ENCODE measurements around the gene CBY1.

The CBY1 gene

DNA sequence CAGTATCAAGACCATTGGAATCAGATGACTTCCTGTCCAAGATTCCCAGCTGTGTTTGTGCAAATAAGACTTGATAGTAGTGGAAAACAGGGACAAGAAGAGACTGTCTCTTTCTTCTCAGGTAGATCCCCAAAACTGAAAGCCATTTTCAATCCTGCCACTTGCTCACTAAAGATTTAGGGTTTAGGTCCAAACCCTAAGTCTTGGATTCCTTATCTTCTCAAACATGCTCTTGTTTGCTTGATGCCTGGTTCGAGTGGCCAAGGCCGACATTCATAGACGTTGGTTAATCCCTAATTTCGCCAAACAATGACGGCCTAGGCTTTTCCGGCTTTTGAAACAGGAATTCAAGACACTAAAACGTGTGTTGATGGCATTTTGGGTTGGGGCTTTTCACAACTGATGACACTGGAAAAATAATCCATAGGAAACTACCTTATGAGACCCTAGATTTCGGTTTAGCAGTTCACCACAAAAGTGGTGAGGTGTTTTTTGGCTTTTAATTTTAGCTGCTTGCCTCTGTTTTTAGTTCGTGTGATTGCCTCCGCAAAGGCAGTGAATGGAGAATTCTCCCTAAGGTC is 48.3 kb downstream of the CBY1 start:
- WGBS, 2 experiments (ENCODE audit: insufficient coverage in 2 of 2), result 49 to 60% methylated on average over 7 of the region's 10 CpGs

DNA sequence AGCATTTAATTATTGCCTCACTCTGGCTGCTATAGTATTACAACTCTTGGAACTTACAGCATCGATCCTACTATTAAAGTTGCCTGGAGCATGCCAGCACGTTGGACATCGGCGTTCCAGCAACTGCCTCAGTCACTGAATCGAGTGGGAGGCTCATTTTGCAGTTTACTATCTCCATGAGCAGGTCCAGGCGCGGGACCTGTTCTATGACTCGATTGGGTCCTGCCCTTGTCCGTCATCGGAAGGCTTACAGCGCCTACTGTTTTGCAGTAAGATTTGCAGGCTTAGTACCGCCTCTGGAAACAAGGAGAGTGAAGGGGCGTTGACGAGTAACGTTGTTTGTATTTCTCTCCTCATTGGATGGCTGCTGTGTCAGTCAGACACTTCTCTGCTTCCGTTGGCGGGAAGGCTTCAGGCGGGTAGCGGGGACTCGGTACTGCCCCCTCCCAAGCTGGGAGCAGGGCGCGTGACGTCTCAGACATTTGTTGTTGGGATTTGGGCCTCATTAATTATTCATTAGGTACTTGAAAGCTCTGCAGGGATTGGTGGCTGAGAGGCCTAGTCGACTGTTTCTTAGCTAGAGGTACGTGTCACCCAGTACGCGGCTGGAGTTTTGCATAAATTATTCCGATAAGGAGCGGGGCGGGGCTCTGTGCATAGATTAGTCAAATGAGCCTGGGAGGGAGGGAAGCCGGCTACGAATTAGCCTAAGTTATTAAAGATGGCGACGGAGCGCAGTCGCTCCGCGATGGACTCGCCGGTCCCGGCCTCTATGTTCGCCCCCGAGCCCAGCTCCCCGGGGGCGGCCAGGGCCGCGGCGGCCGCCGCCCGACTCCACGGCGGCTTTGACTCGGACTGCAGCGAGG is 49.0 kb downstream of the CBY1 start, which contains the start of gene GTPBP1:
Gene GTPBP1, plus strand, starts transcription at position 710 of the 866 bp plus-strand sequence. Its CDS starts 12 bp downstream, at position 722.
- Histone ChIP-seq H3K27ac (ENCODE audit: low read depth, low read length, severe bottlenecking) (peak within 1 kb of the TSS; percentile 88), H3K36me3 (ENCODE audit: control insufficient read depth, insufficient read depth, low read length) (peaks cover 19% of the 10 kb centered on the region), H3K4me1 (ENCODE audit: control insufficient read depth, insufficient read depth, low read length, poor library complexity, severe bottlenecking) (peaks cover 20% of the 10 kb centered on the region), H3K9me3 (ENCODE audit: control insufficient read depth, low read length) (no peaks in the 10 kb centered on the region), H3K4me3 (ENCODE audit: extremely low read depth, insufficient read depth, low read length, poor library complexity, severe bottlenecking) (peak within 1 kb of the TSS; percentile 84)
- 0 to 1% methylated on average over 42 to 55 of the region's 55 CpGs for WGBS, 2 experiments (ENCODE audit: insufficient coverage in 2 of 2)

More for the DNA sequence above, 48.3 kb downstream of the CBY1 start:
- Histone ChIP-seq H3K4me3 (ENCODE audit: extremely low read depth, insufficient read depth, low read length, poor library complexity, severe bottlenecking) (peak overlapping the region; percentile 31), H3K36me3 (ENCODE audit: control insufficient read depth, insufficient read depth, low read length) (peaks cover 13% of the 10 kb centered on the region), H3K27ac (ENCODE audit: low read depth, low read length, severe bottlenecking) (peak overlapping the region; percentile 88), H3K4me1 (ENCODE audit: control insufficient read depth, insufficient read depth, low read length, poor library complexity, severe bottlenecking) (peaks cover 20% of the 10 kb centered on the region), H3K9me3 (ENCODE audit: control insufficient read depth, low read length) (no peaks in the 10 kb centered on the region)

DNA sequence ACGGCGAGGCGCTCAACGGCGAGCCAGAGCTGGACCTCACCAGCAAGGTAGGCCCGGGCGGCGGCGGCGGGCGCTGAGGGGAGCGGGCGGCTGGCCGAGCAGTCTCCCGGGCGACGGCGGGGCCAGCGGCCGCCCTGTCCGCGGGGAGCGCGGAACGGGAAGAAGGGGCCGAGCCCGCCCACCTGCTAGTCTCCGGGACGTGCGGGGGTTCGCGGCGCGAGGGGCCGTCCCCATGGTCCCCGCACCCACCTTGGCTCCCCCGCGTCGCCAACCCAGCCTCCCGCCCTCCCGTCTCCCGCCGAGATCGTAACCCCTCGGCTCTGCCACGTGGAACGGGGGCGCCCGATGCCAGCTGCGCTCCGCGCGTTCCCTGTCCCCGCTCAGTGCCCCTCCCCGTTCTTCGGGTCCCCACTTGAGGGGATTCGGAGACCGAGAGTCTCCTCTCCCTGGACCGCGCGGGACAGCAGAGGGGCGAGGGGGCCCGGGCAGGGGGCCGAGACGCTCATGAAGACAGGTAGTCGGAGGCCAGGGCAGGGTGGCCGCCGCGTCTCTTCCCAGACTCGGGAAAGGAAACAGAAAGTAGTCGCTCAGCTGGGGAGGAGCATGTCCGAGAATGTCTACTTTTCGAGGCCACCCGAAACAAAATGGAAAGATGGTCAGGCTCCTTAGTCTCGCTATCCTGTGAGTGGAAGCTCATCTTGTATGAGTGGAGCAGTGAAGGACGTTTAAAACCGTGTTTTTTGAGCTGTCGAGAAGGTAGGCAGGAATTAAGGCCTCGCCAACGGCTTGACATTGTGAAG is 49.9 kb downstream of the CBY1 start:
- H3K4me1 ChIP-seq (ENCODE audit: control insufficient read depth, insufficient read depth, low read length, poor library complexity, severe bottlenecking), result peaks cover 20% of the 10 kb centered on the region
- peak overlapping the region; percentile 84 for H3K4me3 ChIP-seq (ENCODE audit: extremely low read depth, insufficient read depth, low read length, poor library complexity, severe bottlenecking)
- H3K9me3 ChIP-seq (ENCODE audit: control insufficient read depth, low read length), result no peaks in the 10 kb centered on the region
- peaks cover 28% of the 10 kb centered on the region for H3K36me3 ChIP-seq (ENCODE audit: control insufficient read depth, insufficient read depth, low read length)
- 0 to 1% methylated on average over 67 to 72 of the region's 80 CpGs for WGBS, 2 experiments (ENCODE audit: insufficient coverage in 2 of 2)
- H3K27ac ChIP-seq (ENCODE audit: low read depth, low read length, severe bottlenecking), result peak overlapping the region; percentile 85

DNA sequence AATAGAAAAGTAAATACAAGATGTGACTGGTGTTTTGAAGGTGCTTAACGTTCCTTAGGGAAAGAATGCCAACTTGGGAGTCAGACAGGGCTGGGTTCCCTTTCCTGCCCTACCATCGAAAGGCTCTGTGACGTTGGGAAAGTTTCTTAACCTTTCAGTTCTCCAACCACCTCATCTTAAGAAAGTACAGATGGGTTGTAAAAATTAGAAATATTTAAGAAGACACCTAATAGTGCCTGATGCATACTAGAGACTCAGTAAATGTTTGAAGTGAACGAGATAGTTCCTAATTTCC is 50.4 kb downstream of the CBY1 start:
- Histone ChIP-seq H3K27ac (ENCODE audit: low read depth, low read length, severe bottlenecking) (peak overlapping the region; percentile 85), H3K9me3 (ENCODE audit: control insufficient read depth, low read length) (no peaks in the 10 kb centered on the region), H3K36me3 (ENCODE audit: control insufficient read depth, insufficient read depth, low read length) (peaks cover 28% of the 10 kb centered on the region), H3K4me3 (ENCODE audit: extremely low read depth, insufficient read depth, low read length, poor library complexity, severe bottlenecking) (peak overlapping the region; percentile 84), H3K4me1 (ENCODE audit: control insufficient read depth, insufficient read depth, low read length, poor library complexity, severe bottlenecking) (peaks cover 20% of the 10 kb centered on the region)
- 0% methylated on average over 1 of the region's 4 CpGs; no CpG with 5 or more reads in 1 of the 2 experiments for WGBS, 2 experiments (ENCODE audit: insufficient coverage in 2 of 2)

DNA sequence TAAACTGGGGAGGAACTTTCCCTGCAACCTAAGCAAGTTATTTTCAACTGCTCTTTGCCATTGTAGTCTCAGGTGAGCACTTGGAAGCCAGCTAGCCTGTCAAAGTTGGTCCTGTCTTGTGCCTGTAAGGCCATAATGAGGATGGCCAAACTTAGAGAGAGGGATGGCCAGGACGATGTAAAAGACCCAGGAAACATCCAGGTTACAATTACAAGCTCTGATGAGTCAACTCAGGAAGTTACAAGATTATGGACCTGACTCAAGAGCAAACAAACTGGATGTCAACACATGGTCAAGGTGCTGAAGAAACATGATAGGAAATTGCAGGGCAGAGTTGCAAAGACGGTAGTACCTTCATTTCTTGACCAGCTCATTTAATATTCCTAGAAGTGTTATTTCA is 50.9 kb downstream of the CBY1 start:
- Histone ChIP-seq H3K27ac (ENCODE audit: low read depth, low read length, severe bottlenecking) (no peak overlapping the region), H3K4me3 (ENCODE audit: extremely low read depth, insufficient read depth, low read length, poor library complexity, severe bottlenecking) (peak overlapping the region; percentile 84), H3K36me3 (ENCODE audit: control insufficient read depth, insufficient read depth, low read length) (peaks cover 28% of the 10 kb centered on the region), H3K9me3 (ENCODE audit: control insufficient read depth, low read length) (no peaks in the 10 kb centered on the region), H3K4me1 (ENCODE audit: control insufficient read depth, insufficient read depth, low read length, poor library complexity, severe bottlenecking) (peaks cover 21% of the 10 kb centered on the region)
- 86% methylated on average over 1 of the region's 2 CpGs; no CpG with 5 or more reads in 1 of the 2 experiments for WGBS, 2 experiments (ENCODE audit: insufficient coverage in 2 of 2)

DNA sequence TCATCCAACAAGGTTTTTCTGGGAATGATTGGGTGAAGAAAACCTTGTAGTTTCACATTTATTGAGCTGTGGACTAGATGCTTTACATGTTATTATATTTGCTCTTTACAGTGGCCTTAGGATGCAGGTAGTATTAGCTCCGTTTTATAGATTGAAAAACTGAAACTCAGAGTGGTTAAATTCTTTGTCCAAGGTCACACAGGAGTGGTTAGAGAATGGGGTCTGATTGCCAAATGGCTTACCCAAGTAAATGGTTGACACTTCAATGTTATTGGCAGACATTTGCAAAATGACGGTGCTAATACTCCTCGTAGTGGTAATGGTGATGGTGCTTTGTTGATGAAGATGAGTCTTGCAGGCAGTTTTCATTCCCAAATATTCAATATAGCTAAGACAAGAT is 51.5 kb downstream of the CBY1 start:
- H3K4me1 ChIP-seq (ENCODE audit: control insufficient read depth, insufficient read depth, low read length, poor library complexity, severe bottlenecking), result peaks cover 26% of the 10 kb centered on the region
- 90 to 96% methylated on average over 2 of the region's 3 CpGs for WGBS, 2 experiments (ENCODE audit: insufficient coverage in 2 of 2)
- no peak overlapping the region for H3K27ac ChIP-seq (ENCODE audit: low read depth, low read length, severe bottlenecking)
- H3K36me3 ChIP-seq (ENCODE audit: control insufficient read depth, insufficient read depth, low read length), result peaks cover 28% of the 10 kb centered on the region
- H3K9me3 ChIP-seq (ENCODE audit: control insufficient read depth, low read length), result no peaks in the 10 kb centered on the region
- H3K4me3 ChIP-seq (ENCODE audit: extremely low read depth, insufficient read depth, low read length, poor library complexity, severe bottlenecking), result no peak overlapping the region

DNA sequence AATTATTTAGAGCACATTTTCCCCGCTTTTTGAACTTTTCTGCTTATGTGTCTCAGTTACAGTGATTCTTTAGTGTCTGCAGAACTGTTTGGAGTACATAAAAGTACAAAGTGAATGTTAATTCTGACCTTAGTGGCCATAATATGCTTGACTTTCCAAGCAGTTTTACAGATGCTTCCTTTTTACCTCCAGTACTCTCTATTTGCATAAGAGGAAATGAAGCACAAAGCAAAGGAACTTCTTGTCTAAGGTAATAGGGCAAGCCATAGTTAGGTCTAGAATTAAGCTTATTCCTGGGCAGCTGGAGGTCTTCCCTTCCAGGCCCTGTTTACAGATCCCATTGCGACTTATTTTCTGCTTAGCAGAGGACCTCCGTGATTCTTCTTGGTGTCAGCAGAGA is 52.9 kb downstream of the CBY1 start:
- Histone ChIP-seq H3K27ac (ENCODE audit: low read depth, low read length, severe bottlenecking) (no peak overlapping the region), H3K9me3 (ENCODE audit: control insufficient read depth, low read length) (no peaks in the 10 kb centered on the region), H3K36me3 (ENCODE audit: control insufficient read depth, insufficient read depth, low read length) (peaks cover 28% of the 10 kb centered on the region), H3K4me1 (ENCODE audit: control insufficient read depth, insufficient read depth, low read length, poor library complexity, severe bottlenecking) (peaks cover 30% of the 10 kb centered on the region), H3K4me3 (ENCODE audit: extremely low read depth, insufficient read depth, low read length, poor library complexity, severe bottlenecking) (no peak overlapping the region)
- whole genome bisulfite sequencing, 2 experiments (ENCODE audit: insufficient coverage in 2 of 2), result 68 to 94% methylated on average over 2 to 3 of the region's 3 CpGs

DNA sequence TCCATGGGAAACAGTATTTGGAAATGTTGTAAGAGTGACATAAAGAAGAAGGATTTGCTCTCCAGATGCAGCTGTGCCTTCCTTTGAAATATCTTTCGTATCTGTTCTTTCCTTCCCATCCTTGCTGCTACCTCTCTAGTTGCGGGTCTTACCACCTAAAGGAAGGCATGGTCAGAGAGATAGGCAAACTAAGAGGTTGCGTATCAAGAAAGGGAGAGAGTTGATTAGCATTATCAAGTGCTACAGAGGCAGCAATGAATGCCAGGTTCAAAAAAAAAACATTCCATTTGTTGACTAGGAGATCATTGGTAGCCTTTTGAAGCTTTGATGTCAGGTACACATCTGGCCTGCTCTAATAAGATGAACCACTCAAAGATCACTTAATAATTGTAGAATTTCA is 53.9 kb downstream of the CBY1 start:
- H3K4me3 ChIP-seq (ENCODE audit: extremely low read depth, insufficient read depth, low read length, poor library complexity, severe bottlenecking), result no peak overlapping the region
- WGBS, 2 experiments (ENCODE audit: insufficient coverage in 2 of 2), result 97 to 100% methylated on average over 3 of the region's 3 CpGs
- H3K4me1 ChIP-seq (ENCODE audit: control insufficient read depth, insufficient read depth, low read length, poor library complexity, severe bottlenecking), result peaks cover 33% of the 10 kb centered on the region
- peaks cover 36% of the 10 kb centered on the region for H3K36me3 ChIP-seq (ENCODE audit: control insufficient read depth, insufficient read depth, low read length)
- H3K9me3 ChIP-seq (ENCODE audit: control insufficient read depth, low read length), result no peaks in the 10 kb centered on the region
- H3K27ac ChIP-seq (ENCODE audit: low read depth, low read length, severe bottlenecking), result no peak overlapping the region

DNA sequence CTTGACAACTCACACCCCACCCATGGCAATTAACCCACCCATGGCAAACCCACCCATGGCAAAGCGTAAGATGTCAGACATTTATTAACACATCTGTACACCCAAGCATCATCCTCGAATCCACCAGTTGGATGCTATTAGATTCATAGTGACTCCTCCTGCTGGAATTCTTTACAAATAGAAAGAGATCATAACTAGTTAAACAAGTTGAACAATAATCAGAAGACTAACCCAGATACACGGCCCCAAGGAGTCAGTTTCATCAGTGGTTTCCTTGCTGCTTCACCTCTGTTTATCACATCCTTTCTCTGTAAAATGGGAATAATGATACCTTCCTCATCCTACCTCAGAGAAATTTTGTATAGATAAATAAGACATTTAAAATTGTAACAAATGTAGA is 54.4 kb downstream of the CBY1 start:
- WGBS, 2 experiments (ENCODE audit: insufficient coverage in 2 of 2), result 87 to 100% methylated on average over 1 to 2 of the region's 3 CpGs
- Histone ChIP-seq H3K4me1 (ENCODE audit: control insufficient read depth, insufficient read depth, low read length, poor library complexity, severe bottlenecking) (peaks cover 33% of the 10 kb centered on the region), H3K4me3 (ENCODE audit: extremely low read depth, insufficient read depth, low read length, poor library complexity, severe bottlenecking) (no peak overlapping the region), H3K27ac (ENCODE audit: low read depth, low read length, severe bottlenecking) (no peak overlapping the region), H3K9me3 (ENCODE audit: control insufficient read depth, low read length) (no peaks in the 10 kb centered on the region), H3K36me3 (ENCODE audit: control insufficient read depth, insufficient read depth, low read length) (peaks cover 41% of the 10 kb centered on the region)

DNA sequence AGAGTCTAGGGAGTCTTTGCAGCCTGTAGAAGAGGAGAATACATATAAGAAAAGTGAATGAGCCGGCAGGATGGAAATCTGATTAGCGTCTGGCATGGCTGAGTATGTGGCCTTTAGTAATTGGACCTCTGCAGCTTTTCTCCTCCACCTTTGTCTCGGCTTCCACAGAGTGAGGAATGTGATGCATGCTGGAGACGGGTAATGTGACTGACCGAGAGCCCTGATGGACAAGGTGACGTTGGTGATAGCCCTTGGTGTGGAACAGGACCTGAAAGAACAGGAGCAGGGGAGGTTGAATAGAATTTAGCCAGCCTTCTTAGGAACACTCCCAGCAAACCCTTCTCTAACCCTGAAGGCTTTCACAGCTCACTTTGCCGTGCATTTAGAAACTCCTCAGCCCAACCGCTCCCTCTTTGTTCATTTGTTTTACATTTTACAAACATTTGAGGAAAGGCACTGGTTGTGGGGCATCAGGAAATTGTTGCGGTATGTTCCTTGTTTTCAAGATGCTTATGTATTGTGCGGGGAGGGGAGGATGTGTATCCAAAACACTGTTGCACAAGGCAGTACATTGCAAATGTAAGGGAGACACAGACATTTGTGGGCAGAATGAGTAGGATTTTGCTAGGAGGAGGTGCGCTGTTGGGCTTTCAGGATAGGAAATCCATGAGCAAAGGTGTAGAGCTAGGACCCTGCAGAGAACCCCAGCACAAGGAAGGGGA is 56.2 kb downstream of the CBY1 start:
- peak overlapping the region; percentile 23 for H3K27ac ChIP-seq (ENCODE audit: low read depth, low read length, severe bottlenecking)
- no peaks in the 10 kb centered on the region for H3K9me3 ChIP-seq (ENCODE audit: control insufficient read depth, low read length)
- peaks cover 59% of the 10 kb centered on the region for H3K36me3 ChIP-seq (ENCODE audit: control insufficient read depth, insufficient read depth, low read length)
- H3K4me1 ChIP-seq (ENCODE audit: control insufficient read depth, insufficient read depth, low read length, poor library complexity, severe bottlenecking), result peaks cover 31% of the 10 kb centered on the region
- no peak overlapping the region for H3K4me3 ChIP-seq (ENCODE audit: extremely low read depth, insufficient read depth, low read length, poor library complexity, severe bottlenecking)
- 70 to 87% methylated on average over 5 to 8 of the region's 11 CpGs for WGBS, 2 experiments (ENCODE audit: insufficient coverage in 2 of 2)

All from mesodermal cell (in vitro differentiated cells).